CD14-positive monocyte (primary cell): ENCODE results near the gene DAPK1. TPM values are rescaled to one million over a fixed set of nuclear protein-coding genes. Genes with fewer than 3 reads are reported as not detected.
A peak's percentile ranks its signal among the peaks of the same experiment; 100 is the strongest.

Experiments
- DNase-seq, 3 donors: peaks; one replicate each; pipeline ENCODE4 v3.0.0-alpha.2; 2011 to 2022
- H2AFZ ChIP-seq: 2 replicates; pipeline ENCODE4 v1.6.0; 2012; ENCODE audit warnings: mild to moderate bottlenecking, low read depth, low read length, inconsistent platforms; ENCODE audit not compliant: insufficient read depth, poor library complexity, severe bottlenecking
- H3K27ac ChIP-seq, 2 donors: 1 replicate in 1 of 2; 2 replicates in 1 of 2; pipeline ENCODE4 v1.5.1; 2012 to 2013; ENCODE audit warnings: low read length in 2 of 2, control low read depth in 1 of 2, inconsistent platforms in 1 of 2, low read depth in 1 of 2, mild to moderate bottlenecking in 1 of 2
- H3K27me3 ChIP-seq, 2 donors: one replicate each; pipeline versions ENCODE4 v1.6.0 to v1.6.1; 2011 to 2013; ENCODE audit warnings: low read length in 2 of 2; ENCODE audit not compliant: control insufficient read depth in 2 of 2, insufficient read depth in 2 of 2
- H3K36me3 ChIP-seq, 2 donors: replicated peaks in 1 of 2; 1 replicate in 1 of 2; 2 replicates in 1 of 2; pipeline versions ENCODE4 v1.5.1 to v1.6.1; 2012 to 2013; ENCODE audit warnings: low read length in 2 of 2, control low read depth in 1 of 2, inconsistent platforms in 1 of 2, mild to moderate bottlenecking in 1 of 2; ENCODE audit not compliant: insufficient read depth in 2 of 2, control insufficient read depth in 1 of 2
- H3K4me1 ChIP-seq, 2 donors: 1 replicate in 1 of 2; 2 replicates in 1 of 2; pipeline versions ENCODE4 v1.5.1 to v1.6.1; 2012 to 2013; ENCODE audit warnings: low read length in 2 of 2, control low read depth in 1 of 2, inconsistent platforms in 1 of 2, mild to moderate bottlenecking in 1 of 2, moderate library complexity in 1 of 2; ENCODE audit not compliant: insufficient read depth in 2 of 2, control insufficient read depth in 1 of 2
- H3K4me2 ChIP-seq: replicated peaks from 2 replicates; pipeline ENCODE3; 2012; ENCODE audit warnings: low read length, moderate library complexity, mild to moderate bottlenecking; ENCODE audit not compliant: poor library complexity, severe bottlenecking; ENCODE audit errors: extremely low read depth
- H3K4me3 ChIP-seq, 3 experiments: fragments of 200-600 bp in 1 of 3; sonication (generic) in 1 of 3; replicated peaks in 1 of 3; 1 replicate in 2 of 3; 2 replicates in 1 of 3; pipeline ENCODE4 v1.5.1; 2011 to 2013; ENCODE audit warnings: low read length in 3 of 3, mild to moderate bottlenecking in 3 of 3, control low read depth in 2 of 3, low read depth in 2 of 3, inconsistent platforms in 1 of 3, moderate library complexity in 1 of 3
- H3K79me2 ChIP-seq: 2 replicates; pipeline ENCODE4 v1.6.0; 2012; ENCODE audit warnings: mild to moderate bottlenecking, control low read depth, inconsistent platforms, low read length, moderate library complexity; ENCODE audit not compliant: insufficient read depth
- H3K9ac ChIP-seq: 2 replicates; pipeline ENCODE4 v1.6.0; 2017; ENCODE audit warnings: low read length, mild to moderate bottlenecking; ENCODE audit not compliant: insufficient read depth, poor library complexity, severe bottlenecking
- H3K9me3 ChIP-seq, 2 donors: replicated peaks in 1 of 2; 1 replicate in 1 of 2; 2 replicates in 1 of 2; pipeline versions ENCODE4 v1.5.1 to v1.6.1; 2012 to 2013; ENCODE audit warnings: low read length in 2 of 2, control low read depth in 1 of 2; ENCODE audit not compliant: control insufficient read depth in 1 of 2, insufficient read depth in 1 of 2
- H4K20me1 ChIP-seq: 2 replicates; pipeline ENCODE4 v1.6.0; 2012; ENCODE audit warnings: mild to moderate bottlenecking, low read length, control low read depth, moderate library complexity; ENCODE audit not compliant: insufficient read depth
- H3K27ac Mint-ChIP-seq, 7 donors: one replicate each; pipeline ENCODE4 v1.8.0; 2020; ENCODE audit warnings: mild to moderate bottlenecking in 7 of 7, mixed read lengths in 7 of 7, moderate library complexity in 6 of 7, inconsistent platforms in 2 of 7
- H3K27me3 Mint-ChIP-seq, 3 donors: one replicate each; pipeline ENCODE4 v1.8.0; 2021 to 2022; ENCODE audit warnings: low read depth in 3 of 3, mild to moderate bottlenecking in 3 of 3, mixed read lengths in 3 of 3, moderate library complexity in 3 of 3, inconsistent platforms in 1 of 3
- H3K36me3 Mint-ChIP-seq, 2 donors: one replicate each; pipeline ENCODE4 v1.8.0; 2020; ENCODE audit warnings: mixed read lengths in 2 of 2, inconsistent platforms in 1 of 2, mild to moderate bottlenecking in 1 of 2
- H3K4me1 Mint-ChIP-seq: one replicate; pipeline ENCODE4 v1.8.0; 2020; ENCODE audit warnings: mild to moderate bottlenecking, mixed read lengths
- H3K4me3 Mint-ChIP-seq, 2 donors: one replicate each; pipeline ENCODE4 v1.8.0; 2020; ENCODE audit warnings: mild to moderate bottlenecking in 2 of 2, mixed read lengths in 2 of 2, moderate library complexity in 1 of 2
- H3K9me3 Mint-ChIP-seq, 7 donors: one replicate each; pipeline ENCODE4 v1.8.0; 2020 to 2022; ENCODE audit warnings: mixed read lengths in 7 of 7, mild to moderate bottlenecking in 6 of 7, moderate library complexity in 6 of 7, inconsistent platforms in 2 of 7
- WGBS: methylation state at CpG from one replicate; pipeline ENCODE4 v1.1.5; 2013; ENCODE audit warnings: missing lambda C conversion rate; ENCODE audit not compliant: insufficient coverage; 5-methylcytosine and 5-hydroxymethylcytosine counted together
- intact Hi-C, 2 donors: fragments of 100-400 bp; cut with micrococcal nuclease; formaldehyde crosslinking; loops; one replicate each; pipeline versions ENCODE4 v1.15.0 to v1.15.1; 2023
- polyA plus RNA-seq, 3 donors: library from polyadenylated mRNA; depleted of rRNA in 1 of 3; unstranded in 2 of 3; stranded (reverse) in 1 of 3; fragments of 300-500 nt in 2 of 3; fragments of >200 nt in 1 of 3; fragmentation: Illumina TruSeq in 2 of 3; gene quantifications; 1 replicate in 2 of 3; 2 replicates in 1 of 3; pipeline ENCODE4 v1.2.3, GENCODE V29; 2012 to 2021
- TF ChIP-seq, protein P1 (sequence below): fragments of 200-600 bp; IDR thresholded peaks from one replicate; pipeline ENCODE4 v1.8.0; 2022; ENCODE audit warnings: antibody characterized with exemption, mild to moderate bottlenecking

DAPK1 gene
- polyA plus RNA-seq, 3 donors: 24.1 to 102 (median 44.4) TPM

DNA sequence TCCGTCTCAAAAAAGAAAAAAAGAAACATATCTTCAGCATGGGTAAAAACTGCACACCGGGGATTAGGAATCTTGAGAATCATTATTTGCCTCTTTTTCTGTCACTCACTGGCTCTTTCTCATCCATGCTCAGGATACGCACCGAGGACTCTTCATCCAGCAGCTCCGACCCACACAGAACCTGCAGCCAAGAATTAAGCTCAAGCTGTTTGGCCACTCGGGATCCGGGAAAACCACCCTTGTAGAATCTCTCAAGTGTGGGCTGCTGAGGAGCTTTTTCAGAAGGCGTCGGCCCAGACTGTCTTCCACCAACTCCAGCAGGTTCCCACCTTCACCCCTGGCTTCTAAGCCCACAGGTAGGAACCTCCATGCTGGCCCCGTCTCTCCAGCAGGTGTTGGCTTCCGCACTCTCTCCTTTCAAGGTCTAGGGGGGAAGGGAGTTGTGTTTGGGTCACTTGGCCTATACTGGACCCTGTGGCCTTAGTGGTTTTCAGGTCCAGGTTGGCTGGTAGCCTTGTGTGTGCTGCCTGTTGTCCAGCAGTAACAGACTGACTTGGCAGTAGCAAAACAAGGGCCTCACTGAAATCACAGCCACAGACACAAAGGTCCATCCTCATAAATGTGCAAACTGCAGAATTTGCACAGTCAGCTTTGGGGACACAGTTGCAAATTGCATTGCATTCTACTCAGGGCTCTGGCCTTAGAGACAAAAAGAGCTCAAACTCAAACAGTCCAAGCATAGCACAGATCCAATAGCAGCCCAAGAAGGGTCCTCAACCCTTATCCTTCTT lies 183.8 kb downstream of the DAPK1 start:
- intact Hi-C loops: no loop called here
- WGBS: 100% methylated on average over 6 of the region's 11 CpGs
- no peak overlapping the region for H3K27ac ChIP-seq
- no peak for DNase-seq
- Mint-ChIP-seq H3K4me3 (no peak overlapping the region), H3K9me3 (peaks cover 0 to 2% (median 0%) of the 10 kb centered on the region in 7 donors), H3K36me3 (peaks cover 72 to 89% of the 10 kb centered on the region in 2 donors), H3K4me1 (peaks cover 28% of the 10 kb centered on the region), H3K27ac (peak overlapping the region in 2 of 7 donors; percentile 15 to 64), H3K27me3 (peaks cover 0 to 4% (median 4%) of the 10 kb centered on the region in 3 donors)
- H2AFZ ChIP-seq: no peak overlapping the region
- H3K4me1 ChIP-seq: peaks cover 22 to 26% of the 10 kb centered on the region in 2 donors
- no peak overlapping the region for H3K9ac ChIP-seq
- TF ChIP-seq, protein P1, sequence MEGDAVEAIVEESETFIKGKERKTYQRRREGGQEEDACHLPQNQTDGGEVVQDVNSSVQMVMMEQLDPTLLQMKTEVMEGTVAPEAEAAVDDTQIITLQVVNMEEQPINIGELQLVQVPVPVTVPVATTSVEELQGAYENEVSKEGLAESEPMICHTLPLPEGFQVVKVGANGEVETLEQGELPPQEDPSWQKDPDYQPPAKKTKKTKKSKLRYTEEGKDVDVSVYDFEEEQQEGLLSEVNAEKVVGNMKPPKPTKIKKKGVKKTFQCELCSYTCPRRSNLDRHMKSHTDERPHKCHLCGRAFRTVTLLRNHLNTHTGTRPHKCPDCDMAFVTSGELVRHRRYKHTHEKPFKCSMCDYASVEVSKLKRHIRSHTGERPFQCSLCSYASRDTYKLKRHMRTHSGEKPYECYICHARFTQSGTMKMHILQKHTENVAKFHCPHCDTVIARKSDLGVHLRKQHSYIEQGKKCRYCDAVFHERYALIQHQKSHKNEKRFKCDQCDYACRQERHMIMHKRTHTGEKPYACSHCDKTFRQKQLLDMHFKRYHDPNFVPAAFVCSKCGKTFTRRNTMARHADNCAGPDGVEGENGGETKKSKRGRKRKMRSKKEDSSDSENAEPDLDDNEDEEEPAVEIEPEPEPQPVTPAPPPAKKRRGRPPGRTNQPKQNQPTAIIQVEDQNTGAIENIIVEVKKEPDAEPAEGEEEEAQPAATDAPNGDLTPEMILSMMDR: no peak
- H3K27me3 ChIP-seq: no peaks in the 10 kb centered on the region
- H3K36me3 ChIP-seq: peaks cover 31 to 68% of the 10 kb centered on the region in 2 donors
- H3K79me2 ChIP-seq: no peaks in the 10 kb centered on the region
- H3K4me3 ChIP-seq: no peak overlapping the region
- H3K4me2 ChIP-seq: no peak overlapping the region
- no peaks in the 10 kb centered on the region for H3K9me3 ChIP-seq
- H4K20me1 ChIP-seq: peaks cover 56% of the 10 kb centered on the region

DNA sequence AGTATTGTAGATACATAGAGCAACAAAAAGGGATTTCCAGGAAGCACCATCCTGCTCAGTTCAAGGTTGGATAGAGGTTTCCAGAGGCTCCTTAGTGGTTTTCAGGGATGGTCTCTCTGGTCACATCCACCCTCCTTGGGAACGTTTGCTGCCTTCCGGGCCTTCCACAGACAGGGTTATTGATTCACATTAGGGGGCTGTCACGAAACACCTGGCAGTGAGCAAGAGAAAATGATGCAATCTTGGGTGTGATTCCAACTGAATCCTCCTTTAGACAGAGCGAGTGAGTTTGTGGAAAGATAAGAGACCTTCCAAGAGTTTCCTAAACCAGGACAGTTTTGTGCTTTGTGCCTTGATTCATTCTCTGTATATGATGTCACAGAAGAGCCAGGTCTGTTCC lies 184.4 kb downstream of the DAPK1 start:
- no peak for DNase-seq
- Histone ChIP-seq H3K4me3 (no peak overlapping the region), H3K4me2 (no peak overlapping the region), H3K27ac (no peak overlapping the region), H3K36me3 (peaks cover 37 to 74% of the 10 kb centered on the region in 2 donors), H3K4me1 (peaks cover 21 to 22% of the 10 kb centered on the region in 2 donors), H3K27me3 (no peaks in the 10 kb centered on the region), H3K79me2 (no peaks in the 10 kb centered on the region), H3K9me3 (no peaks in the 10 kb centered on the region), H4K20me1 (peaks cover 56% of the 10 kb centered on the region), H2AFZ (no peak overlapping the region), H3K9ac (no peak overlapping the region)
- TF ChIP-seq, protein P1: no peak
- Mint-ChIP-seq H3K36me3 (peaks cover 73 to 88% of the 10 kb centered on the region in 2 donors), H3K4me1 (peaks cover 26% of the 10 kb centered on the region), H3K9me3 (peaks cover 0 to 3% (median 0%) of the 10 kb centered on the region in 7 donors), H3K27ac (peak overlapping the region in 1 of 7 donors; percentile 24), H3K27me3 (peaks cover 0 to 4% (median 4%) of the 10 kb centered on the region in 3 donors), H3K4me3 (no peak overlapping the region)
- intact Hi-C loops: no loop called here
- 100% methylated on average over 1 of the region's 4 CpGs for WGBS
